OCI-LY7 (cell line): ENCODE results near the gene CPNE4. TPM values are rescaled to one million over a fixed set of nuclear protein-coding genes. Genes with fewer than 3 reads are reported as not detected.
A peak's percentile ranks its signal among the peaks of the same experiment; 100 is the strongest.

Source experiments
- BruUV-seq: library from RNA; stranded (reverse); fragments of 400-500 nt; replicated peaks from 2 replicates; lab custom pipeline; 2021; lab: Mats Ljungman, UMichigan
- CTCF ChIA-PET: fragments of 300-600 bp; sonication (Branson Sonifier 250); formaldehyde crosslinking; loops from one replicate; lab custom pipeline; 2022; ENCODE audit warnings: antibody characterized with exemption; ENCODE audit not compliant: unreplicated experiment; lab: Charles Lee
- POLR2A ChIA-PET: fragments of 300-600 bp; sonication (Branson Sonifier 250); formaldehyde crosslinking; loops from one replicate; lab custom pipeline; 2022; ENCODE audit warnings: antibody characterized with exemption; lab: Charles Lee
- DNase-seq: peaks from one replicate; pipeline ENCODE4 v3.0.0-alpha.2; 2015; ENCODE audit warnings: low spot score
- H2AFZ ChIP-seq: fragments of 200-600 bp; sonication (generic), shearing (Covaris generic); 2 replicates; pipeline ENCODE4 v1.6.1; 2014; ENCODE audit warnings: mild to moderate bottlenecking, antibody characterized with exemption, low read length, moderate library complexity
- H3K27ac ChIP-seq: fragments of 200-600 bp; sonication (generic); 2 replicates; pipeline ENCODE4 v1.5.1; 2014; ENCODE audit warnings: mixed run types, low read depth, mild to moderate bottlenecking, moderate library complexity, low read length, inconsistent platforms; ENCODE audit not compliant: poor library complexity, severe bottlenecking
- H3K36me3 ChIP-seq: fragments of 200-600 bp; sonication (generic); 2 replicates; pipeline ENCODE4 v1.6.1; 2014; ENCODE audit warnings: mild to moderate bottlenecking, antibody characterized with exemption, low read length, moderate library complexity, mixed read lengths; ENCODE audit not compliant: insufficient read depth
- H3K4me1 ChIP-seq: fragments of 200-600 bp; sonication (generic); 2 replicates; pipeline ENCODE4 v1.5.1; 2014; ENCODE audit warnings: mild to moderate bottlenecking, low read length; ENCODE audit not compliant: insufficient read depth, poor library complexity, severe bottlenecking
- H3K4me2 ChIP-seq: fragments of 200-600 bp; sonication (generic); 2 replicates; pipeline ENCODE4 v1.6.1; 2014; ENCODE audit warnings: mild to moderate bottlenecking, low read length
- H3K4me3 ChIP-seq: fragments of 200-600 bp; sonication (generic); 2 replicates; pipeline ENCODE4 v1.5.1; 2014; ENCODE audit warnings: mild to moderate bottlenecking, low read depth, low read length; ENCODE audit not compliant: poor library complexity, severe bottlenecking
- H3K79me2 ChIP-seq: fragments of 200-600 bp; sonication (generic); 2 replicates; pipeline ENCODE4 v1.6.1; 2016; ENCODE audit warnings: low read depth, mild to moderate bottlenecking, low read length, moderate library complexity, mixed read lengths; ENCODE audit not compliant: insufficient read depth
- H3K9me2 ChIP-seq: fragments of 200-600 bp; sonication (generic); 2 replicates; pipeline ENCODE4 v1.6.1; 2016; ENCODE audit warnings: mild to moderate bottlenecking, low read length, mixed read lengths; ENCODE audit not compliant: insufficient read depth
- H3K9me3 ChIP-seq: fragments of 200-600 bp; sonication (generic); 2 replicates; pipeline ENCODE4 v1.6.1; 2014; ENCODE audit warnings: mild to moderate bottlenecking, mixed run types, low read length, mixed read lengths
- H4K20me1 ChIP-seq: fragments of 200-600 bp; sonication (generic); 2 replicates; pipeline ENCODE4 v1.6.1; 2014; ENCODE audit warnings: mild to moderate bottlenecking, antibody characterized with exemption, low read length, moderate library complexity, mixed read lengths; ENCODE audit not compliant: insufficient read depth
- EZH2phosphoT487 ChIP-seq: fragments of 200-600 bp; sonication (generic); IDR thresholded peaks from 2 replicates; pipeline ENCODE4 v1.6.1; 2018; ENCODE audit warnings: low read depth, borderline replicate concordance, mild to moderate bottlenecking, mixed run types, antibody characterized with exemption, low read length, moderate library complexity, mixed read lengths
- intact Hi-C: fragments of 100-400 bp; cut with micrococcal nuclease; formaldehyde crosslinking; loops from one replicate; pipeline ENCODE4 v1.10.0; 2022; ENCODE audit not compliant: unreplicated experiment
- microRNA-seq: library from miRNA; unstranded; fragments of <30 nt; microRNA quantifications from one replicate; pipeline ENCODE4 v1.2.0, GENCODE V29; 2022; ENCODE audit warnings: borderline replicate concordance
- small RNA-seq: library from RNA; depleted of rRNA; stranded (forward); fragments of <200 nt; gene quantifications from one replicate; pipeline ENCODE3, GENCODE V24; 2014
- total RNA-seq, 2 experiments: library from RNA; depleted of rRNA in 1 of 2; stranded (reverse); fragments of >200 nt in 1 of 2; shearing (Covaris generic) in 1 of 2; gene quantifications; 2 replicates each; pipeline ENCODE4 v1.2.3, GENCODE V29; 2014 to 2022
- TF ChIP-seq, protein P1 (sequence below): fragments of 200-600 bp; sonication (generic); conservative IDR thresholded peaks from 2 replicates; pipeline ENCODE4 v1.5.1; 2014; ENCODE audit warnings: mild to moderate bottlenecking, antibody characterized with exemption, low read length, moderate library complexity, mixed read lengths

CPNE4 gene
- total RNA-seq, 2 experiments from 2014 or later = not detected

GRCh38 chr3:131485119-131485518, 549.7 kb downstream of the CPNE4 start:
- ChIA-PET POLR2A (interaction anchor here (1.2 to 1.4 kb wide), 2 partner anchors 12 to 16 kb away, joined by 3 to 8 read pairs; no protein-coding TSS in a partner anchor), CTCF (no interaction called here)
- H2AFZ ChIP-seq = no peak overlapping the region
- peaks cover 26% of the 10 kb centered on the region for H3K4me1 ChIP-seq
- H3K79me2 ChIP-seq = peaks cover 37% of the 10 kb centered on the region
- BruUV-seq = no TSS peak
- no peak for DNase-seq
- no peak overlapping the region for H3K4me3 ChIP-seq
- no peaks in the 10 kb centered on the region for H3K9me2 ChIP-seq
- peak overlapping the region; percentile 32 for H3K27ac ChIP-seq
- H3K36me3 ChIP-seq = peaks cover 94% of the 10 kb centered on the region
- TF ChIP-seq, protein P1, sequence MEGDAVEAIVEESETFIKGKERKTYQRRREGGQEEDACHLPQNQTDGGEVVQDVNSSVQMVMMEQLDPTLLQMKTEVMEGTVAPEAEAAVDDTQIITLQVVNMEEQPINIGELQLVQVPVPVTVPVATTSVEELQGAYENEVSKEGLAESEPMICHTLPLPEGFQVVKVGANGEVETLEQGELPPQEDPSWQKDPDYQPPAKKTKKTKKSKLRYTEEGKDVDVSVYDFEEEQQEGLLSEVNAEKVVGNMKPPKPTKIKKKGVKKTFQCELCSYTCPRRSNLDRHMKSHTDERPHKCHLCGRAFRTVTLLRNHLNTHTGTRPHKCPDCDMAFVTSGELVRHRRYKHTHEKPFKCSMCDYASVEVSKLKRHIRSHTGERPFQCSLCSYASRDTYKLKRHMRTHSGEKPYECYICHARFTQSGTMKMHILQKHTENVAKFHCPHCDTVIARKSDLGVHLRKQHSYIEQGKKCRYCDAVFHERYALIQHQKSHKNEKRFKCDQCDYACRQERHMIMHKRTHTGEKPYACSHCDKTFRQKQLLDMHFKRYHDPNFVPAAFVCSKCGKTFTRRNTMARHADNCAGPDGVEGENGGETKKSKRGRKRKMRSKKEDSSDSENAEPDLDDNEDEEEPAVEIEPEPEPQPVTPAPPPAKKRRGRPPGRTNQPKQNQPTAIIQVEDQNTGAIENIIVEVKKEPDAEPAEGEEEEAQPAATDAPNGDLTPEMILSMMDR = no peak
- no peak for TF ChIP-seq EZH2phosphoT487
- peaks cover 6% of the 10 kb centered on the region for H4K20me1 ChIP-seq
- H3K4me2 ChIP-seq = 0 out of 2 replicates have a peak overlapping the region, but pooled peaks have one; percentile 60
- no peaks in the 10 kb centered on the region for H3K9me3 ChIP-seq
- intact Hi-C loops = no loop called here

DNA sequence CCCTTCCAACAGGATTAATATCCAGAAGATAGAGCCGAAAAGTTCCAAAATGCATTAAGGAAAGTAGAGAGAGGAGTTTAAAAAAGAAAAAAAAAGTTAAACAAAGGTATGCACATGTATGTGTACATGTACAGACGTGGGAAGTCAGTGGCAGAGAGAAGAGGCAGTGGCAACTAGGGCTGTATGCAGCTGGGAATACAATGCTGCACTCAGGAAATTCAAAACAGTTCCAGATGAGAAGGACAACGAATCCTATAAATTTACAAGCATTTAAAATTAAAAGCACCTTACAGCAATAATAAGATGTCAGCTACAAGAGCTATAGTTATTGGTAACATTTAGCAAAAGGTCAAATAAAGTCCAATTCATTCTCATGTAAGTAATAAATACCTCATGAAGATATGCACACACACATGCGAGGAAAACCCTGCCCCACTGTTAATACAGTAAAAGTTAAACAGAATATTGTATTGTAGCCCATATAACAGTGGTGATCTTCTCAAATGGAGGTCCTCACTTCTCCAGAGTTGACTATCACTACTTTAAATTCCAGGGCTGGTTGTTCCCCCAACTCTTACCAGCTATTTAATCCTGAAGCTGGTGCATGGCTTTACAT, 550.2 kb downstream of the CPNE4 start:
- intact Hi-C loops = no loop called here
- Histone ChIP-seq H3K4me2 (peak overlapping the region; percentile 60), H4K20me1 (peaks cover 6% of the 10 kb centered on the region), H3K4me1 (peaks cover 26% of the 10 kb centered on the region), H3K36me3 (peaks cover 94% of the 10 kb centered on the region), H3K9me3 (no peaks in the 10 kb centered on the region), H3K9me2 (no peaks in the 10 kb centered on the region), H2AFZ (no peak overlapping the region), H3K79me2 (peaks cover 37% of the 10 kb centered on the region), H3K27ac (peak overlapping the region; percentile 32), H3K4me3 (peak overlapping the region; percentile 35)
- POLR2A ChIA-PET = interaction anchor here (1.2 to 1.4 kb wide), 2 partner anchors 13 to 17 kb away, joined by 3 to 8 read pairs; no protein-coding TSS in a partner anchor
- BruUV-seq = no TSS peak
- no peak for TF ChIP-seq EZH2phosphoT487
- TF ChIP-seq, protein P1 = no peak
- no peak for DNase-seq
- CTCF ChIA-PET = no interaction called here

Small RNA genes lying within 50 kb of the gene (microRNA-seq; reads per million reads assigned to microRNA genes)
- not detected for gene MIR5704

Small RNA genes lying within 50 kb of the gene (small RNA-seq; reads per million reads assigned to genes)
- gene AC107027.2 (not detected), gene MIR5704 (not detected)
